GM23338 (cell line): Measurements from ENCODE around the gene INPP4A. TPM values are rescaled to one million over a fixed set of nuclear protein-coding genes. Genes with fewer than 3 reads are reported as not detected.

Source experiments
- ATAC-seq: fragments of 200-7000 bp; cut with Tn5 transposase; 3 replicates; pipeline ENCODE4 v1.9.1; 2020
- DNase-seq: peaks from one replicate; pipeline ENCODE4 v3.0.0-alpha.2; 2015; ENCODE audit warnings: low spot score
- H2AFZ ChIP-seq: fragments of 200-600 bp; sonication (generic); 2 replicates; pipeline ENCODE4 v1.8.0; 2016; ENCODE audit warnings: antibody characterized with exemption, mild to moderate bottlenecking, moderate library complexity
- H3F3A ChIP-seq: fragments of 200-600 bp; sonication (generic); replicated peaks from 2 replicates; pipeline ENCODE4 v1.8.0; 2017; ENCODE audit warnings: antibody characterized with exemption, mixed run types, low read depth
- H3K27ac ChIP-seq: fragments of 200-600 bp; sonication (generic); 2 replicates; pipeline ENCODE4 v1.6.1; 2016; ENCODE audit warnings: low read depth
- H3K27me3 ChIP-seq: fragments of 200-600 bp; sonication (generic); 2 replicates; pipeline ENCODE4 v1.8.0; 2016; ENCODE audit warnings: mild to moderate bottlenecking, mixed run types, moderate library complexity; ENCODE audit not compliant: insufficient read depth
- H3K36me3 ChIP-seq: fragments of 200-600 bp; sonication (generic); 2 replicates; pipeline ENCODE4 v1.8.0; 2016; ENCODE audit warnings: mild to moderate bottlenecking; ENCODE audit not compliant: insufficient read depth
- H3K4me1 ChIP-seq: fragments of 200-600 bp; sonication (generic); 2 replicates; pipeline ENCODE4 v1.8.0; 2016; ENCODE audit warnings: mild to moderate bottlenecking, moderate library complexity; ENCODE audit not compliant: insufficient read depth
- H3K4me2 ChIP-seq: fragments of 200-600 bp; sonication (generic); 2 replicates; pipeline ENCODE4 v1.7.1; 2017; ENCODE audit warnings: mixed run types
- H3K4me3 ChIP-seq: fragments of 200-600 bp; sonication (generic); 2 replicates; pipeline ENCODE4 v1.6.1; 2016; ENCODE audit warnings: mixed run types
- H3K79me2 ChIP-seq: fragments of 200-600 bp; sonication (generic); replicated peaks from 2 replicates; pipeline ENCODE4 v1.8.0; 2017; ENCODE audit warnings: mild to moderate bottlenecking; ENCODE audit not compliant: insufficient read depth
- H3K9me2 ChIP-seq: fragments of 200-600 bp; sonication (generic); 2 replicates; pipeline ENCODE4 v1.8.0; 2017; ENCODE audit not compliant: insufficient read depth
- H4K20me1 ChIP-seq: fragments of 200-600 bp; sonication (generic); replicated peaks from 2 replicates; pipeline ENCODE4 v1.8.0; 2017; ENCODE audit warnings: mild to moderate bottlenecking; ENCODE audit not compliant: insufficient read depth
- H3K27ac Mint-ChIP-seq: 2 replicates; pipeline ENCODE4 v1.8.0; 2020; ENCODE audit warnings: inconsistent platforms, mild to moderate bottlenecking, moderate library complexity, mixed read lengths
- H3K27me3 Mint-ChIP-seq: 3 replicates; pipeline ENCODE4 v1.8.0; 2022; ENCODE audit warnings: low read depth, mild to moderate bottlenecking, moderate library complexity, mixed read lengths, inconsistent platforms; ENCODE audit not compliant: insufficient read depth, poor library complexity
- H3K36me3 Mint-ChIP-seq: 3 replicates; pipeline ENCODE4 v1.8.0; 2021; ENCODE audit warnings: low read depth, mild to moderate bottlenecking, inconsistent platforms, moderate library complexity, mixed read lengths
- H3K4me1 Mint-ChIP-seq: 3 replicates; pipeline ENCODE4 v1.8.0; 2020; ENCODE audit warnings: mild to moderate bottlenecking, inconsistent platforms, mixed read lengths
- H3K4me3 Mint-ChIP-seq: 3 replicates; pipeline ENCODE4 v1.8.0; 2021; ENCODE audit warnings: moderate library complexity, mild to moderate bottlenecking, inconsistent platforms, mixed read lengths
- H3K9me3 Mint-ChIP-seq: 3 replicates; pipeline ENCODE4 v1.8.0; 2020; ENCODE audit warnings: moderate library complexity, mild to moderate bottlenecking, inconsistent platforms, mixed read lengths
- CREB1 ChIP-seq: fragments of 250-450 bp; sonication (Bioruptor Pico); IDR thresholded peaks from 2 replicates; pipeline ENCODE4 v1.5.0; 2020; ENCODE audit warnings: low read depth, mild to moderate bottlenecking, moderate library complexity
- ETS1 ChIP-seq: IDR thresholded peaks from 2 replicates; pipeline ENCODE4 v1.6.1; 2016; ENCODE audit warnings: antibody characterized with exemption
- JUNB ChIP-seq: IDR thresholded peaks from one replicate; pipeline ENCODE4 v1.6.1; 2016; ENCODE audit warnings: antibody characterized with exemption; ENCODE audit not compliant: unreplicated experiment
- NANOG ChIP-seq: IDR thresholded peaks from 2 replicates; pipeline ENCODE4 v1.6.1; 2016; ENCODE audit warnings: antibody characterized with exemption, borderline replicate concordance
- POLR2AphosphoS5 ChIP-seq: IDR thresholded peaks from 2 replicates; pipeline ENCODE4 v1.6.1; 2016; ENCODE audit warnings: antibody characterized with exemption, low read depth
- STAT1 ChIP-seq: IDR thresholded peaks from one replicate; pipeline ENCODE4 v1.6.1; 2016; ENCODE audit warnings: antibody characterized with exemption; ENCODE audit not compliant: unreplicated experiment
- ZNF114 ChIP-seq: fragments of 250-450 bp; sonication (Bioruptor Pico); IDR thresholded peaks from 2 replicates; pipeline ENCODE4 v1.5.0; 2020; ENCODE audit warnings: mild to moderate bottlenecking, moderate library complexity
- ZNF462 ChIP-seq: fragments of 250-450 bp; sonication (Bioruptor Pico); IDR thresholded peaks from 2 replicates; pipeline ENCODE4 v1.5.0; 2020; ENCODE audit warnings: mild to moderate bottlenecking, moderate library complexity
- polyA plus RNA-seq: library from polyadenylated mRNA; unstranded; fragments of >200 nt; fragmentation: Nextera tagmentation; extraction: Ambion mirVana; gene quantifications from 2 replicates; pipeline ENCODE4 v1.2.1, GENCODE V29; 2016
- total RNA-seq: library from RNA; depleted of rRNA; stranded (reverse); fragments of >200 nt; shearing (Covaris generic); gene quantifications from 2 replicates; pipeline ENCODE4 v1.2.3, GENCODE V29; 2014

INPP4A gene
- total and polyA plus RNA-seq, 2 experiments from 2014 or later = 8.5 to 36.9 TPM

DNA sequence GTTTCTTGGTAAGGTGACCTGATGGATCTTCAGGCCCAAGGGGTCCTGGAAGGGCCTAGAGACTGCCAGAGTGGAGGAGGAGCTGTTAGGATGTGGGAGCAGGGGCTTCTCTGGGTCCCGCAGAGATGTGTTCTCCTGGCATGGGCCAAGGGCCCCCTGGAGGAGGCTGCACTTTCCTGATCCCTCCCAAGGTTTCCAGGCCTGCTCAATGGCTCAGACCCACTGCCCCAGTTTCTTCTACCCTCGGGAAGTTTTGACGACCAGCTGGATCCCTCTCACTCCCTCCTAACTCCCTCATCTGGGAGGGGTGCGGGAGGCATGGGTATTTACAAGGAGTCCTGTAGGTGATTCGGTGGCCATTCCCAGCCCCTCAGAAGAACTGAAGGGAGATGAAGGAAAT lies 127.6 kb downstream of the INPP4A start:
- H3K27me3 Mint-ChIP-seq = peaks cover 7% of the 10 kb centered on the region
- no peak overlapping the region for H3K27ac Mint-ChIP-seq
- H3K36me3 Mint-ChIP-seq = peaks cover 31% of the 10 kb centered on the region
- H3K9me3 Mint-ChIP-seq = no peaks in the 10 kb centered on the region
- Histone ChIP-seq H3F3A (no peaks in the 10 kb centered on the region), H3K79me2 (no peaks in the 10 kb centered on the region), H3K27me3 (no peaks in the 10 kb centered on the region), H3K9me2 (no peaks in the 10 kb centered on the region), H3K4me1 (no peaks in the 10 kb centered on the region), H3K4me3 (no peak overlapping the region), H4K20me1 (peaks cover 11% of the 10 kb centered on the region; the same call in 1 of the 2 replicates), H3K27ac (no peak overlapping the region), H3K4me2 (no peak overlapping the region), H3K36me3 (no peaks in the 10 kb centered on the region; the same call in 1 of the 2 replicates), H2AFZ (no peak overlapping the region)
- TF ChIP-seq JUNB = no peak
- TF ChIP-seq ETS1 = no peak
- TF ChIP-seq POLR2AphosphoS5 = no peak
- TF ChIP-seq ZNF114 (CRISPR knock-in tag) = no peak
- no peak for TF ChIP-seq NANOG
- no peak for TF ChIP-seq STAT1
- TF ChIP-seq ZNF462 = no peak
- no peak for TF ChIP-seq CREB1
- no peak for DNase-seq
- H3K4me1 Mint-ChIP-seq = no peaks in the 10 kb centered on the region
- ATAC-seq = no peak
- no peak overlapping the region for H3K4me3 Mint-ChIP-seq
